OCI-LY7 (cell line): ENCODE measurements around the gene LHPP. TPM values are rescaled to one million over a fixed set of nuclear protein-coding genes. Genes with fewer than 3 reads are reported as not detected.

Experiments
- BruUV-seq: library from RNA; stranded (reverse); fragments of 400-500 nt; replicated peaks from 2 replicates; lab custom pipeline; 2021; lab: Mats Ljungman, UMichigan
- CTCF ChIA-PET: fragments of 300-600 bp; sonication (Branson Sonifier 250); formaldehyde crosslinking; loops from one replicate; lab custom pipeline; 2022; ENCODE audit warnings: antibody characterized with exemption; ENCODE audit not compliant: unreplicated experiment; lab: Charles Lee
- POLR2A ChIA-PET: fragments of 300-600 bp; sonication (Branson Sonifier 250); formaldehyde crosslinking; loops from one replicate; lab custom pipeline; 2022; ENCODE audit warnings: antibody characterized with exemption; lab: Charles Lee
- DNase-seq: peaks from one replicate; pipeline ENCODE4 v3.0.0-alpha.2; 2015; ENCODE audit warnings: low spot score
- H2AFZ ChIP-seq: fragments of 200-600 bp; sonication (generic), shearing (Covaris generic); 2 replicates; pipeline ENCODE4 v1.6.1; 2014; ENCODE audit warnings: mild to moderate bottlenecking, antibody characterized with exemption, low read length, moderate library complexity
- H3K27ac ChIP-seq: fragments of 200-600 bp; sonication (generic); 2 replicates; pipeline ENCODE4 v1.5.1; 2014; ENCODE audit warnings: mixed run types, low read depth, mild to moderate bottlenecking, moderate library complexity, low read length, inconsistent platforms; ENCODE audit not compliant: poor library complexity, severe bottlenecking
- H3K36me3 ChIP-seq: fragments of 200-600 bp; sonication (generic); 2 replicates; pipeline ENCODE4 v1.6.1; 2014; ENCODE audit warnings: mild to moderate bottlenecking, antibody characterized with exemption, low read length, moderate library complexity, mixed read lengths; ENCODE audit not compliant: insufficient read depth
- H3K4me1 ChIP-seq: fragments of 200-600 bp; sonication (generic); 2 replicates; pipeline ENCODE4 v1.5.1; 2014; ENCODE audit warnings: mild to moderate bottlenecking, low read length; ENCODE audit not compliant: insufficient read depth, poor library complexity, severe bottlenecking
- H3K4me2 ChIP-seq: fragments of 200-600 bp; sonication (generic); 2 replicates; pipeline ENCODE4 v1.6.1; 2014; ENCODE audit warnings: mild to moderate bottlenecking, low read length
- H3K4me3 ChIP-seq: fragments of 200-600 bp; sonication (generic); 2 replicates; pipeline ENCODE4 v1.5.1; 2014; ENCODE audit warnings: mild to moderate bottlenecking, low read depth, low read length; ENCODE audit not compliant: poor library complexity, severe bottlenecking
- H3K79me2 ChIP-seq: fragments of 200-600 bp; sonication (generic); 2 replicates; pipeline ENCODE4 v1.6.1; 2016; ENCODE audit warnings: low read depth, mild to moderate bottlenecking, low read length, moderate library complexity, mixed read lengths; ENCODE audit not compliant: insufficient read depth
- H3K9me2 ChIP-seq: fragments of 200-600 bp; sonication (generic); 2 replicates; pipeline ENCODE4 v1.6.1; 2016; ENCODE audit warnings: mild to moderate bottlenecking, low read length, mixed read lengths; ENCODE audit not compliant: insufficient read depth
- H3K9me3 ChIP-seq: fragments of 200-600 bp; sonication (generic); 2 replicates; pipeline ENCODE4 v1.6.1; 2014; ENCODE audit warnings: mild to moderate bottlenecking, mixed run types, low read length, mixed read lengths
- H4K20me1 ChIP-seq: fragments of 200-600 bp; sonication (generic); 2 replicates; pipeline ENCODE4 v1.6.1; 2014; ENCODE audit warnings: mild to moderate bottlenecking, antibody characterized with exemption, low read length, moderate library complexity, mixed read lengths; ENCODE audit not compliant: insufficient read depth
- EZH2phosphoT487 ChIP-seq: fragments of 200-600 bp; sonication (generic); IDR thresholded peaks from 2 replicates; pipeline ENCODE4 v1.6.1; 2018; ENCODE audit warnings: low read depth, borderline replicate concordance, mild to moderate bottlenecking, mixed run types, antibody characterized with exemption, low read length, moderate library complexity, mixed read lengths
- intact Hi-C: fragments of 100-400 bp; cut with micrococcal nuclease; formaldehyde crosslinking; loops from one replicate; pipeline ENCODE4 v1.10.0; 2022; ENCODE audit not compliant: unreplicated experiment
- total RNA-seq, 2 experiments: library from RNA; depleted of rRNA in 1 of 2; stranded (reverse); fragments of >200 nt in 1 of 2; shearing (Covaris generic) in 1 of 2; gene quantifications; 2 replicates each; pipeline ENCODE4 v1.2.3, GENCODE V29; 2014 to 2022
- TF ChIP-seq, protein P1 (sequence below): fragments of 200-600 bp; sonication (generic); conservative IDR thresholded peaks from 2 replicates; pipeline ENCODE4 v1.5.1; 2014; ENCODE audit warnings: mild to moderate bottlenecking, antibody characterized with exemption, low read length, moderate library complexity, mixed read lengths

The LHPP gene
- total RNA-seq, 2 experiments from 2014 or later, result 30.3 to 65.2 TPM

DNA sequence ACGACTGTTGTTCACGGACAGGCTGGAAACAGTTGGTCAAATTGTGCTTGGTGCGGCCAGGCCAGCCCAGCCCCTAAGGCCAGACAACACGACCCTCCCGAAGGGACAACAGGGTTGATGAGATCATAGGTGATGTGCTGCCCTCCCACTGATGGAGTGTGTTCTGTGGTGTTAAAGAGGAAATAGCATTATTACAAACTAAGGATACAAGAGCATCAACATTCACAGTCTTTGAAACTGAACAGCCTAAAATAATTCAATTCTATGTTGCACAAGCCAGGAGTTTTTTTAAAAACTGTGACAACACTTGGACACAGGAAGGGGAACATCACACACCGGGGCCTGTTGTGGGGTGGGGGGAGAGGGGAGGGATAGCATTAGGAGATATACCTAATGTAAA lies 194.9 kb downstream of the LHPP start:
- ChIA-PET CTCF (no interaction called here), POLR2A (no interaction called here)
- Histone ChIP-seq H3K79me2 (peaks cover 5% of the 10 kb centered on the region; the same call in 1 of the 2 replicates), H2AFZ (no peak overlapping the region), H3K4me1 (no peaks in the 10 kb centered on the region), H3K4me3 (no peak overlapping the region), H3K9me3 (no peaks in the 10 kb centered on the region), H3K36me3 (peaks cover 66% of the 10 kb centered on the region; the same call in 1 of the 2 replicates), H4K20me1 (no peaks in the 10 kb centered on the region), H3K4me2 (no peak overlapping the region), H3K9me2 (no peaks in the 10 kb centered on the region), H3K27ac (no peak overlapping the region)
- DNase-seq, result no peak
- BruUV-seq, result no TSS peak
- intact Hi-C loops, result no loop called here
- TF ChIP-seq, protein P1, sequence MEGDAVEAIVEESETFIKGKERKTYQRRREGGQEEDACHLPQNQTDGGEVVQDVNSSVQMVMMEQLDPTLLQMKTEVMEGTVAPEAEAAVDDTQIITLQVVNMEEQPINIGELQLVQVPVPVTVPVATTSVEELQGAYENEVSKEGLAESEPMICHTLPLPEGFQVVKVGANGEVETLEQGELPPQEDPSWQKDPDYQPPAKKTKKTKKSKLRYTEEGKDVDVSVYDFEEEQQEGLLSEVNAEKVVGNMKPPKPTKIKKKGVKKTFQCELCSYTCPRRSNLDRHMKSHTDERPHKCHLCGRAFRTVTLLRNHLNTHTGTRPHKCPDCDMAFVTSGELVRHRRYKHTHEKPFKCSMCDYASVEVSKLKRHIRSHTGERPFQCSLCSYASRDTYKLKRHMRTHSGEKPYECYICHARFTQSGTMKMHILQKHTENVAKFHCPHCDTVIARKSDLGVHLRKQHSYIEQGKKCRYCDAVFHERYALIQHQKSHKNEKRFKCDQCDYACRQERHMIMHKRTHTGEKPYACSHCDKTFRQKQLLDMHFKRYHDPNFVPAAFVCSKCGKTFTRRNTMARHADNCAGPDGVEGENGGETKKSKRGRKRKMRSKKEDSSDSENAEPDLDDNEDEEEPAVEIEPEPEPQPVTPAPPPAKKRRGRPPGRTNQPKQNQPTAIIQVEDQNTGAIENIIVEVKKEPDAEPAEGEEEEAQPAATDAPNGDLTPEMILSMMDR, result no peak
- TF ChIP-seq EZH2phosphoT487, result no peak

DNA sequence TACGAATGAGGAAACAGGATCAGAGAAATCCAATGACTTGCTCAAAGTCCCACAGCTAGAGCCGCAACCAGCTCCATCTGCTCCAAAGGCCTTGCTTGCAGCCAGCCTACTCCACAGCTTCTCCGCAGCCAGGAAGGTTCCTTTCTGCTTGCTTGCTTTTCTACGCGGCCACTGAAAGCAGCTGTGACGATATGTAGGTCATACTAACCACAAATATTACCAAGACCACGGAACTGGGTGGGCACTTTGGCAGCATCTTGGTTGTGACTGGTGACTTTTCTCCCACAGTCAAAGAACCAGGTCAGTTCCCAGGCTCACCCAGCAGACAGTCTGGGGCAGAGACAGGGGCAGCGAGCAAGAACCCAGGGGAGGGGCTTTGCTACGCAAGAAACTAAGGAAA lies 196.2 kb downstream of the LHPP start:
- H4K20me1 ChIP-seq, result no peaks in the 10 kb centered on the region
- H2AFZ ChIP-seq, result no peak overlapping the region
- DNase-seq, result no peak
- no peaks in the 10 kb centered on the region for H3K9me3 ChIP-seq
- no peak overlapping the region for H3K27ac ChIP-seq
- ChIA-PET POLR2A (no interaction called here), CTCF (no interaction called here)
- no peak overlapping the region for H3K4me2 ChIP-seq
- H3K36me3 ChIP-seq, result peaks cover 63% of the 10 kb centered on the region; the same call in 1 of the 2 replicates
- BruUV-seq, result no TSS peak
- intact Hi-C loops, result no loop called here
- no peak overlapping the region for H3K4me3 ChIP-seq
- peaks cover 5% of the 10 kb centered on the region; the same call in 1 of the 2 replicates for H3K79me2 ChIP-seq
- H3K9me2 ChIP-seq, result no peaks in the 10 kb centered on the region
- H3K4me1 ChIP-seq, result no peaks in the 10 kb centered on the region
- TF ChIP-seq EZH2phosphoT487, result no peak
- TF ChIP-seq, protein P1, result no peak

DNA sequence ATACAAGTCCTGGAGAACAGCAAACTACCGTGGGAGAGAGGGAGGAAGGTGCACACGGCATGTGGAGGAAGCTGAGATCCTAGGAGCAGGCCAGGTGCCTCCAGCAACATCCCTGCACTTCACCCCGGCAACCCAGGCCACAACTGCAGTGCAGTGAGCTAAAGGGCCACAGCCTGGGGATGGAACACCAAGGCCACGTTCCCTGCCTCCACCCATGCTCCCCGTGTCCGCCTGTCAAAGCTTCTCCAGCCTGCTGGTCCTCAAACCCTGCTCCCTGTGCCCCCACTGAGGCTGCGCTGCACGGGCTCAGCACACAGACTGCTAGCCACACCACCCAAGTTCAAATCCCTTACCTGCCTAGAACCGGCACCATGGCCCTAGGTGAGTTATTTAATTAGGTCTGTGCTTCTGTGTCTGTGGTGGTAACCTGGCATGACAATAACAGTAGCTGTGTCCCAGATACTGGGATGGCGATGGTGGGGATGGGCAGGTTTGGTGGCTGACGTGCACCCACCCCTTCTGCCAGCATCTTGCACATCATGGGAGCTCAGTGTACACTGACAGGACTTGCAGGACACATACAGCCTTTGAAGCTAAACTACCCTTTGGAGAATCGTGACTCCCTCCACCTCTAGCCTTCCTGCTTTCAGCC lies 197.1 kb downstream of the LHPP start:
- H3K4me1 ChIP-seq, result no peaks in the 10 kb centered on the region
- H3K36me3 ChIP-seq, result peaks cover 65% of the 10 kb centered on the region
- no peak overlapping the region for H2AFZ ChIP-seq
- no peak overlapping the region for H3K4me3 ChIP-seq
- intact Hi-C loops, result no loop called here
- no TSS peak for BruUV-seq
- no peak overlapping the region for H3K27ac ChIP-seq
- CTCF ChIA-PET, result interaction anchor here (0.5 kb wide), 1 partner anchor 9 kb away, joined by 3 read pairs; no protein-coding TSS in a partner anchor
- H3K9me3 ChIP-seq, result no peaks in the 10 kb centered on the region
- H4K20me1 ChIP-seq, result no peaks in the 10 kb centered on the region
- peaks cover 5% of the 10 kb centered on the region; the same call in 1 of the 2 replicates for H3K79me2 ChIP-seq
- TF ChIP-seq, protein P1, result no peak
- TF ChIP-seq EZH2phosphoT487, result no peak
- H3K9me2 ChIP-seq, result no peaks in the 10 kb centered on the region
- POLR2A ChIA-PET, result interaction anchor here (0.6 to 1.1 kb wide), 3 partner anchors 9 to 552 kb away, joined by 3 read pairs; no protein-coding TSS in a partner anchor
- H3K4me2 ChIP-seq, result no peak overlapping the region
- DNase-seq, result no peak
